Left hindlimb (tissue), 1 donor: ENCODE results near the gene PKP1.

Experiments used
- DNase-seq: peaks from one replicate; pipeline ENCODE4 v3.0.0-alpha.2; 2018

The PKP1 gene

GRCh38 chr1:201310251-201310985, 27.1 kb downstream of the PKP1 start:
- DNase-seq: no peak

- DNase-seq: peak; percentile 69
Measured at GRCh38 chr1:201310986-201311355, 27.7 kb downstream of the PKP1 start.

DNA sequence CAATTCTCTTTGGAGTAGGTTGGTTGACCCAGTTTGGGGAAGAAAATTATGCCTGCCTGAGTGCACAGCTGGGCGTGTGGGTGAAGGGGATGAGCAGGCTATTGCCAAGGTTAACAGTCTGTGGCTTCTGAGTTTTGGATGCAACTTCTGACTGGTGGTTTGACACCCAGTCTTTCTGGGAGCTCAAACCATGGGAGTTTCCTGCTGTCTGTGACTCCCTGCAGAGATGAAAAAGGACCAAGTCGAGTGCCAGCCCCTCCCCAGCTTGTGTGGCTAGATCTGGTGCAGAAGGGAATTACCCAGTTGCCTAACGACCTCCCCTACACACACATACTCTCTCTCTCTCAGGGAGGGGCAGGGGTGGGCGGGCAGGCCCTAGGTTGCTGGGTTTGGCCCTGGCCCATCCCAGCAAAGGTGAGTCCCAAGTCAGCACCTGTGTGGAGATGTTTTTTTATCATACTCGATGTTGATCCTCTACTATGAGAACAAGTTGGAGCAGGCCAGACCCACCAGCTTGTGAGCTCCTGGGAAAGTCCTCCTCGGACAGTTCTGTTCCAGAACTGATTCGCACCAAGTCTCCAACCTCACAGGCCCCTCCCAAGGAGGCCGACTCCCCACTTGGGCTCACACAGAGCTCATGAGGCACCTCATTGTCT, 28.2 kb downstream of the PKP1 start:
- DNase-seq: no peak

- DNase-seq: no peak
Measured at GRCh38 chr1:201312298-201312697, 29.0 kb downstream of the PKP1 start.

GRCh38 chr1:201313086-201313485, 29.8 kb downstream of the PKP1 start:
- no peak for DNase-seq

DNA sequence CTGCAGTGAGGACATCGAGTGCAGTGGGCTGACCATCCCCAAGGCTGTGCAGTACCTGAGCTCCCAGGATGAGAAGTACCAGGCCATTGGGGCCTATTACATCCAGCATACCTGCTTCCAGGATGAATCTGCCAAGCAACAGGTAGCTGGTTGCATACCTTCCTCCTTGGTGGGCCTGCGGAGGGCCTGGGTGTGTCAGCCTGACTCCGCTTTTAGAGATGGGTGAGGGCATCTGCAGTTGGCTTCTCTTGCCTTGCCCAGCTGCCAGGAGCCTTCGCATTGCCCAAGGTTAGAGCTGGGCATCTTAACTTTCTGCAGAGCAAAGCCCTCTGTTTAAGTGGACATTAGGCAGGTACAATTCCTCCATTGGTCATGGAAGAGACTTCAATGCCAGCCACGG, 33.2 kb downstream of the PKP1 start:
- DNase-seq: no peak

DNA sequence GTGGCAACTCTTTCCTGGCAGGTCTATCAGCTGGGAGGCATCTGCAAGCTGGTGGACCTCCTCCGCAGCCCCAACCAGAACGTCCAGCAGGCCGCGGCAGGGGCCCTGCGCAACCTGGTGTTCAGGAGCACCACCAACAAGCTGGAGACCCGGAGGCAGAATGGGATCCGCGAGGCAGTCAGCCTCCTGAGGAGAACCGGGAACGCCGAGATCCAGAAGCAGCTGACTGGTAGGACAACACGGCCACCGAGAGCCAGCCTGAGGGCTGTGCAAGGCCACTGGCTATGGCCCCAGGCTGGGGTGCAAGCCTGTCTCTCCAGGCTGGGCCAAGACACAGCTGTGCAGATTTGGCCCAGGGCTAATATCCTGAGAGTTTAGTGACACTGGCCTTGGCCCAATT, 34.2 kb downstream of the PKP1 start:
- no peak for DNase-seq

- DNase-seq: no peak
Measured at GRCh38 chr1:201318504-201319340, 35.4 kb downstream of the PKP1 start.

DNA sequence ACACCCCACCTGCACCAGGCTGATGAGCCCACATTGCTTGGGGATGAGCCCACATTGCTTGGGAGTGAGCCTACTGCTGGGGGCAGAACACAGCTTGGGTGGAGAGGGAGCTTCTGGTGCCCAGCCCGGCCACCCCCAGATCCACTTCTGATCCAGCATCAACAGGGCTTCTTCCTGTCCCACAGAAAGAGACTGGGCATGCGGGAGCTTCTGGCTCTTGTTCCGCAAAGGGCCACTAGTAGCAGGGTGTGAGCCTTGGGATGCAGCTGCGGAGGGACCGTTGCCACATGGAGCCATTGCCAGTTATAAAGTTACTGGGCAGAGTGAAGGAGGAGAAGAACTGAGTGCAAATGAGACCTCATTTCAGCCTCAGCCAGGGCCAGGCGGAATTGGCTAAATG, 36.3 kb downstream of the PKP1 start:
- no peak for DNase-seq

DNA sequence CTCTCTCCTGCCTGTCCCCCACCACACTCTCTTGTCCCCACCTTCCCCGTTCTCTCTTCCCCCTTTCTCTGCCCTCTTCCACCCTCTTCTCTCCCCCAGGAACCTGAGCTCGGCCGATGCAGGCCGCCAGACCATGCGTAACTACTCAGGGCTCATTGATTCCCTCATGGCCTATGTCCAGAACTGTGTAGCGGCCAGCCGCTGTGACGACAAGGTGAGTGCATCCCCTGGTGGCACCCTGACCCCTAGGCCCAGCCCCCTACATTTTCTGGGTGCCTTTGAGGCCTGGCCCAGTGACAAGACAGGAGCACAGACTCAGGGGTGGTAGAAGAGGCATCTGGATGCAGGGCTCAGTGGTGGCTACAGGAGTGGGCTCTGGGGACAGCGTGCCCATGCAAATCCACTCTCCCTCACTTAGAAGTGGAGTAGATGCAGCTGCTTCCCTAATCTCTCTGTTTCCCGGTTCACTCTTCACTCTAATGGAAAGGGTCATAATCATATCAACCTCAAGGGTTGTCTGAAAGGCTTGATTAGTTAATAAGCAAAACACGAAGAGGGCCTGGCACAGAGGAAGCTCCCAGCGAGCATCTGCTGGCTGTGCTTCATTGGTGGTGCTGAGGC, 37.0 kb downstream of the PKP1 start:
- no peak for DNase-seq

DNA sequence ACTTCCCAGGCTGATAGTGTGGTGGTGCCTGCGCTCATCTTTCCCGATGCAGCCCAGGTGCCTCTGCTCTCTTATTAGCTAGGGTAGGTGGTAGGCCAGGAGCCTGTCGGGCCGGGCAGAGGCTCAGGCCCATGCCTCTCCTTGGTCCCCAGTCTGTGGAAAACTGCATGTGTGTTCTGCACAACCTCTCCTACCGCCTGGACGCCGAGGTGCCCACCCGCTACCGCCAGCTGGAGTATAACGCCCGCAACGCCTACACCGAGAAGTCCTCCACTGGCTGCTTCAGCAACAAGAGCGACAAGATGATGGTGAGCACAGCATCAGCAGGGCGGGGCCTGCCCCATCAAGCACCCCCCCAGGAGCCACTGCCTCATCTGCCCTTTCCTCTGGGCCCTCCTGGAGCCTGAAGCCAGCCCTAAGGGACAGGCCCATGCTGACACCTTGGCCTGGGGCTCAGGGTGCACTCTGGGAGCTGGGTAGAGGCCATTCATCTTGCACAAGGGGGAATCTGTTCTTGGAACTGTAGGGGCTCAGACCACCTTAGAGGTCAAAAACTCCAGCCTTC, 38.6 kb downstream of the PKP1 start:
- DNase-seq: no peak

GRCh38 chr1:201322653-201323510, 39.6 kb downstream of the PKP1 start:
- no peak for DNase-seq

DNA sequence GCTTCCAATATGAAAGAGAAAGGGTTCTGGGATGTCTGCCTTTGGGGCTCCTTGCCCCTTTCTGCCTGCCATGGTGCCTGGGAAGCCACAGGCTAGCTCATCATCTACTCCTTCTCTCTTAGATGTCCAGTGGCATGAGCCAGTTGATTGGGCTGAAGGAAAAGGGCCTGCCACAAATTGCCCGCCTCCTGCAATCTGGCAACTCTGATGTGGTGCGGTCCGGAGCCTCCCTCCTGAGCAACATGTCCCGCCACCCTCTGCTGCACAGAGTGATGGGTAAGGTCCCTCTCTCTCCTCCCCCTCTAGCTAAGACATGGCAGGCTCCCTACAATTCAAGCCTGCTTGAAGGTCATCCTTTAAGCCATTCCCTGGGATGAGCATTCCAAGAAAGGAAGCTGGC, 41.0 kb downstream of the PKP1 start:
- peak; percentile 1 for DNase-seq

DNA sequence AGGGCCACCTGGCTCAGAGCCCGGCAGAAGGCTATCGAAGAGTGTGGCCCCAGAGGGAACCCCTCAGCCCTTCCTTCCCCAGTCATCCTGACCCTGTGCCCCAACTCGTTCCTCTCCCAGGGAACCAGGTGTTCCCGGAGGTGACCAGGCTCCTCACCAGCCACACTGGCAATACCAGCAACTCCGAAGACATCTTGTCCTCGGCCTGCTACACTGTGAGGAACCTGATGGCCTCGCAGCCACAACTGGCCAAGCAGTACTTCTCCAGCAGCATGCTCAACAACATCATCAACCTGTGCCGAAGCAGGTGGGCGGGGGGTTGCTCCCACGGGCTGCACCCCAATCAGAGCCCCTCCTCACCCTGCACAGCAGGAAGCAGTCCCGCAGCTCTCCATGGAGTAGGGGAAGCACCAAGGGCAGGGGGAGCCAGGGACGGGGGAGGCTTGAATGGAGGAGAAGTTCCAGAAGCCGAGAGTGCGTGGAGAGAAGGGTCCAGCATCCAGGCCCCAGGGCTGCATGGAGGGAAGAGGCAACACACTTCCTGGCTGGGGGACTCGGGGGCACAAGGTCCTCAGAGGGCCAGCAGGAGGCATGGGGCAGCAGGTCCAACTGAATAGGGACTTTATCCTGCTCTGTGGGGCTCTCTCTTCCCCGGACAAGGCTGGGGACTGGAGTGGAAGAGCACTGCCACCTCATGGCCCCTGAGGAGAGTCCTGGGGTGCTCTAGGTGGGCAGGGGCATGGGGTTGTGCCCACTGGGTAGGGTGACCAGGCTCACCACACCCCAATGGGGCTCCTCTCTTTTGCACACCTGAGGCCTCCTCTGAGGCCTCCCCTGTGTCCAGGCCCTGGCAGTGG, 41.7 kb downstream of the PKP1 start:
- DNase-seq: peak; percentile 1

GRCh38 chr1:201325678-201326060, 42.4 kb downstream of the PKP1 start:
- DNase-seq: no peak

DNA sequence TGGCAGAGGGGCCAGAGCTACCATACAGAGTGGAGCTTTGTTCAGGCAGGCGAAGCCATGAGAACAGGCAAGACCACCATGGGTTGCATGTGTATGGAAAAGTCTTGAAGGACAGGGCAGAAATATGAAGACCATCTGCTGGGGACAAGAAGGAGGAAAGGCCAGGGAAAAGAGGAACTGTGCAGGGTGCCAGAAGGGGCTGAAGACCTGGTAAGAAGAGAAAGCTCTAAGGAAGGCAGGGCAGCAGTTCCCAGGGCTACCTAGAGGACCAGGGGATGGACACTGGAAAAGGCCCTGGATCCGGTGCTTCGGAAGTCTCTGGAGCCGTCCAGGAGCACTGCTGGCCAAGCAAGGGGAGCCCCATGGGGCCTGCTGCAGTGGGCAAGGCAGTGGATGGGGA, 43.4 kb downstream of the PKP1 start:
- peak; percentile 6 for DNase-seq

GRCh38 chr1:201327687-201328240, 44.5 kb downstream of the PKP1 start:
- peak; percentile 3 for DNase-seq

- no peak for DNase-seq
Measured at GRCh38 chr1:201328576-201328975, 45.3 kb downstream of the PKP1 start.

- peak; percentile 30 for DNase-seq
Measured at GRCh38 chr1:201329286-201329685, 46.0 kb downstream of the PKP1 start.

- DNase-seq: peak; percentile 4
Measured at GRCh38 chr1:201329801-201330200, 46.5 kb downstream of the PKP1 start.

DNA sequence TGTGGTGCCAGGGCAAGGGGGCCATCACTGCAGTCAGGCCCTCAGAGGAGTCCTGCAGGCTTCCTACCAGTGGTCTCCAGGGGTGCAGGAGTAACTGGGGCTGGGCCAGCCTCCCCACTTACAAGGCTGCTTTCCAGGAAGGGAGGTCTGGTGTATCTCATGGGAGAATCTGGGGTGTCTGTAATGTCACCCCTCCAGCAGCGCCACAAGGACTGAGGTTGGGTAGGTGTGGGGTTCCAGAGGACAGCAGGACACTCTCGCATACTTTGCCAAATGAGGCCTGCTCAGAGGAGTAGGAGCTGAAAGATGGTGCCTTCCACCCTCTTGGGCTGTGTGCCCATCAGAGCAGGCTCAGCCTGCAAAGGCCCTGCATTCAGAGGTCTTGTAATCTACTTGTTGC, 47.2 kb downstream of the PKP1 start:
- no peak for DNase-seq
